ENCODE measurements around the gene ETS2.

- TF ChIP-seq CTCF (conservative IDR thresholded peaks at IDR 0.05; ENCODE audit: low read depth, low read length) = no peak
- TF ChIP-seq EZH2 (IDR thresholded peaks at IDR 0.05; ENCODE audit: low read length, unreplicated experiment) = no peak
- no peak for TF ChIP-seq EZH2phosphoT487 (IDR thresholded peaks at IDR 0.05; ENCODE audit: borderline replicate concordance, low read length)
These were observed 59.2 kb downstream of the ETS2 start for GRCh38 chr21:38864964-38865363.
